Stimulated activated CD8-positive, alpha-beta memory T cell treated with anti-CD3 and anti-CD28 coated beads, Interleukin-7, amount 100 ng/mL, for 48 hours (primary cell): ENCODE measurements around the gene PCNP.
A peak's percentile ranks its signal among the peaks of the same experiment; 100 is the strongest.
"Not testable (repeated sequence)": the region's sequence is repeated elsewhere in the genome, so short reads cannot be mapped to it uniquely, and the experiment has no call there.

Experiments
- DNase-seq, 2 donors: peaks; one replicate each; pipeline ENCODE4 v3.0.0-alpha.2; 2020; ENCODE audit warnings: low read depth in 1 of 2; ENCODE audit errors: extremely low read depth in 1 of 2

Gene PCNP

GRCh38 chr3:101573449-101574387, at the start of gene PCNP:
Gene PCNP (plus strand): TSS chr3:101574180. CDS start chr3:101574216, 36 bp downstream.
- DNase-seq = peak; percentile 97 to 98

- DNase-seq = no peak
Measured at GRCh38 chr3:101527441-101527840, 46.5 kb upstream of the PCNP start.

GRCh38 chr3:101527906-101528305, 46.1 kb upstream of the PCNP start:
- DNase-seq = no peak

GRCh38 chr3:101529816-101530685, 43.9 kb upstream of the PCNP start:
- DNase-seq = no peak

- DNase-seq = no peak
Measured at GRCh38 chr3:101530686-101531047, 43.3 kb upstream of the PCNP start.

GRCh38 chr3:101531473-101532086, 42.4 kb upstream of the PCNP start:
- DNase-seq = no peak

- no peak for DNase-seq
Measured at GRCh38 chr3:101532783-101533602, 41.0 kb upstream of the PCNP start.

- DNase-seq = no peak
Measured at GRCh38 chr3:101533603-101533968, 40.4 kb upstream of the PCNP start.

- DNase-seq = no peak
Measured at GRCh38 chr3:101535221-101535620, 38.8 kb upstream of the PCNP start.

- no peak for DNase-seq
Measured at GRCh38 chr3:101536266-101536665, 37.7 kb upstream of the PCNP start.

GRCh38 chr3:101536955-101537354, 37.0 kb upstream of the PCNP start:
- not testable (repeated sequence) for DNase-seq

GRCh38 chr3:101542957-101543356, 31.0 kb upstream of the PCNP start:
- DNase-seq = no peak

- DNase-seq = no peak
Measured at GRCh38 chr3:101544161-101544850, 29.7 kb upstream of the PCNP start.

- DNase-seq = no peak
Measured at GRCh38 chr3:101548527-101549105, 25.4 kb upstream of the PCNP start.

- no peak for DNase-seq
Measured at GRCh38 chr3:101549473-101549872, 24.5 kb upstream of the PCNP start.

GRCh38 chr3:101551359-101552081, 22.5 kb upstream of the PCNP start:
- not testable (repeated sequence) for DNase-seq

- not testable (repeated sequence) for DNase-seq
Measured at GRCh38 chr3:101553381-101553780, 20.6 kb upstream of the PCNP start.

GRCh38 chr3:101556064-101556463, 17.9 kb upstream of the PCNP start:
- no peak for DNase-seq
